Activated CD4-positive, alpha-beta T cell treated with anti-CD3 and anti-CD28 coated beads, Interleukin-2, amount 10 ng/mL, durations not matched to agents 7 days and 5 days (primary cell): ENCODE measurements around the gene ETV7. TPM values are rescaled to one million over a fixed set of nuclear protein-coding genes. Genes with fewer than 3 reads are reported as not detected.
A peak's percentile ranks its signal among the peaks of the same experiment; 100 is the strongest.

Source experiments
- CTCF ChIA-PET: fragments of 350-600 bp; sonication (Branson Sonifier 250); formaldehyde crosslinking; loops from one replicate; lab custom pipeline; 2021; ENCODE audit warnings: antibody characterized with exemption; lab: Charles Lee
- POLR2A ChIA-PET: fragments of 350-600 bp; sonication (Branson Sonifier 250); formaldehyde crosslinking; loops from one replicate; lab custom pipeline; 2021; ENCODE audit warnings: antibody characterized with exemption; lab: Charles Lee
- DNase-seq: peaks from one replicate; pipeline ENCODE4 v3.0.0-alpha.2; 2020
- H3K27ac Mint-ChIP-seq: one replicate; pipeline ENCODE4 v1.8.0; 2021; ENCODE audit warnings: mild to moderate bottlenecking, moderate library complexity, mixed read lengths
- H3K27me3 Mint-ChIP-seq: one replicate; pipeline ENCODE4 v1.8.0; 2021; ENCODE audit warnings: mixed read lengths
- H3K36me3 Mint-ChIP-seq: one replicate; pipeline ENCODE4 v1.8.0; 2021; ENCODE audit warnings: low read depth, mixed read lengths
- H3K4me1 Mint-ChIP-seq: one replicate; pipeline ENCODE4 v1.8.0; 2021; ENCODE audit warnings: mixed read lengths
- H3K4me3 Mint-ChIP-seq: one replicate; pipeline ENCODE4 v1.8.0; 2021; ENCODE audit warnings: mild to moderate bottlenecking, moderate library complexity, mixed read lengths
- H3K9me3 Mint-ChIP-seq: one replicate; pipeline ENCODE4 v1.8.0; 2021; ENCODE audit warnings: mixed read lengths
- total RNA-seq, 2 experiments: library from RNA; stranded (reverse); gene quantifications; one replicate each; pipeline ENCODE4 v1.2.3, GENCODE V29; 2021

Gene ETV7
- total RNA-seq, 2 experiments from 2014 or later = 13.4 to 15.3 TPM

GRCh38 chr6:36360241-36361054 lies 27.0 kb downstream of the ETV7 start:
- Mint-ChIP-seq H3K27me3 (peaks cover 5% of the 10 kb centered on the region), H3K27ac (no peak overlapping the region), H3K4me3 (no peak overlapping the region), H3K9me3 (no peaks in the 10 kb centered on the region), H3K4me1 (peaks cover 28% of the 10 kb centered on the region), H3K36me3 (peaks cover 4% of the 10 kb centered on the region)
- ChIA-PET POLR2A (no interaction called here), CTCF (interaction anchor here (0.5 to 3.1 kb wide), 7 partner anchors 14 to 835 kb away, joined by 3 to 16 read pairs (median 4); partner anchors contain the start of gene MAPK14)
- peak; percentile 80 for DNase-seq

GRCh38 chr6:36358226-36358915 lies 29.1 kb downstream of the ETV7 start:
- Mint-ChIP-seq H3K4me1 (peaks cover 28% of the 10 kb centered on the region), H3K4me3 (no peak overlapping the region), H3K36me3 (peaks cover 4% of the 10 kb centered on the region), H3K27ac (no peak overlapping the region), H3K27me3 (peaks cover 19% of the 10 kb centered on the region), H3K9me3 (no peaks in the 10 kb centered on the region)
- POLR2A ChIA-PET = no interaction called here
- CTCF ChIA-PET = interaction anchor here (0.7 to 3.1 kb wide), 9 partner anchors 12 to 436 kb away, joined by 3 to 16 read pairs (median 3); partner anchors contain the start of gene MAPK14
- no peak for DNase-seq

GRCh38 chr6:36357872-36358225 lies 29.6 kb downstream of the ETV7 start:
- H3K27ac Mint-ChIP-seq = no peak overlapping the region
- H3K27me3 Mint-ChIP-seq = peaks cover 19% of the 10 kb centered on the region
- DNase-seq = peak; percentile 18
- H3K4me1 Mint-ChIP-seq = peaks cover 28% of the 10 kb centered on the region
- CTCF ChIA-PET = interaction anchor here (0.7 to 3.1 kb wide), 6 partner anchors 17 to 436 kb away, joined by 3 to 16 read pairs (median 4); partner anchors contain the start of gene MAPK14
- H3K9me3 Mint-ChIP-seq = no peaks in the 10 kb centered on the region
- no peak overlapping the region for H3K4me3 Mint-ChIP-seq
- no peaks in the 10 kb centered on the region for H3K36me3 Mint-ChIP-seq
- POLR2A ChIA-PET = no interaction called here

- H3K36me3 Mint-ChIP-seq = no peaks in the 10 kb centered on the region
- no peak overlapping the region for H3K4me3 Mint-ChIP-seq
- POLR2A ChIA-PET = no interaction called here
- no peaks in the 10 kb centered on the region for H3K9me3 Mint-ChIP-seq
- CTCF ChIA-PET = interaction anchor here (0.6 to 1.9 kb wide), 8 partner anchors 9 to 370 kb away, joined by 3 to 8 read pairs (median 4); partner anchors contain the start of gene MAPK14
- no peak for DNase-seq
- H3K27me3 Mint-ChIP-seq = peaks cover 21% of the 10 kb centered on the region
- no peak overlapping the region for H3K27ac Mint-ChIP-seq
- peaks cover 28% of the 10 kb centered on the region for H3K4me1 Mint-ChIP-seq
Measured at GRCh38 chr6:36355819-36356218, 31.6 kb downstream of the ETV7 start.

GRCh38 chr6:36353411-36353915 lies 34.0 kb downstream of the ETV7 start:
- H3K4me1 Mint-ChIP-seq = peaks cover 20% of the 10 kb centered on the region
- ChIA-PET CTCF (interaction anchor here (0.6 to 1.2 kb wide), 4 partner anchors 9 to 479 kb away, joined by 3 to 4 read pairs (median 3); no protein-coding TSS in a partner anchor), POLR2A (no interaction called here)
- no peak overlapping the region for H3K4me3 Mint-ChIP-seq
- H3K9me3 Mint-ChIP-seq = no peaks in the 10 kb centered on the region
- DNase-seq = no peak
- H3K27me3 Mint-ChIP-seq = peaks cover 28% of the 10 kb centered on the region
- H3K27ac Mint-ChIP-seq = no peak overlapping the region
- H3K36me3 Mint-ChIP-seq = no peaks in the 10 kb centered on the region

GRCh38 chr6:36352477-36353157 lies 34.9 kb downstream of the ETV7 start:
- POLR2A ChIA-PET = no interaction called here
- no peak overlapping the region for H3K27ac Mint-ChIP-seq
- H3K27me3 Mint-ChIP-seq = peaks cover 25% of the 10 kb centered on the region
- H3K9me3 Mint-ChIP-seq = no peaks in the 10 kb centered on the region
- H3K4me3 Mint-ChIP-seq = no peak overlapping the region
- no peaks in the 10 kb centered on the region for H3K36me3 Mint-ChIP-seq
- CTCF ChIA-PET = interaction anchor here (0.6 to 1.2 kb wide), 5 partner anchors 8 to 478 kb away, joined by 3 to 4 read pairs (median 3); partner anchors contain the start of gene BNIP5
- H3K4me1 Mint-ChIP-seq = peaks cover 12% of the 10 kb centered on the region
- no peak for DNase-seq

GRCh38 chr6:36350681-36351571 lies 36.5 kb downstream of the ETV7 start:
- H3K27ac Mint-ChIP-seq = no peak overlapping the region
- H3K9me3 Mint-ChIP-seq = no peaks in the 10 kb centered on the region
- ChIA-PET POLR2A (interaction anchor here (0.6 to 0.7 kb wide), 2 partner anchors 13 kb away, joined by 5 to 11 read pairs; no protein-coding TSS in a partner anchor), CTCF (interaction anchor here (0.5 to 1.5 kb wide), 3 partner anchors 10 to 1609 kb away, joined by 5 to 9 read pairs (median 5); no protein-coding TSS in a partner anchor)
- no peak for DNase-seq
- peaks cover 22% of the 10 kb centered on the region for H3K27me3 Mint-ChIP-seq
- no peak overlapping the region for H3K4me3 Mint-ChIP-seq
- no peaks in the 10 kb centered on the region for H3K4me1 Mint-ChIP-seq
- H3K36me3 Mint-ChIP-seq = no peaks in the 10 kb centered on the region

GRCh38 chr6:36350082-36350481 lies 37.4 kb downstream of the ETV7 start:
- Mint-ChIP-seq H3K9me3 (no peaks in the 10 kb centered on the region), H3K4me3 (no peak overlapping the region), H3K4me1 (no peaks in the 10 kb centered on the region), H3K27me3 (peaks cover 21% of the 10 kb centered on the region), H3K27ac (no peak overlapping the region), H3K36me3 (no peaks in the 10 kb centered on the region)
- ChIA-PET POLR2A (interaction anchor here (0.7 kb wide), 1 partner anchor 14 kb away, joined by 11 read pairs; no protein-coding TSS in a partner anchor), CTCF (interaction anchor here (1.5 kb wide), 1 partner anchor 9 kb away, joined by 9 read pairs; no protein-coding TSS in a partner anchor)
- no peak for DNase-seq

- Mint-ChIP-seq H3K4me3 (no peak overlapping the region), H3K9me3 (no peaks in the 10 kb centered on the region), H3K4me1 (no peaks in the 10 kb centered on the region), H3K36me3 (no peaks in the 10 kb centered on the region), H3K27me3 (peaks cover 13% of the 10 kb centered on the region), H3K27ac (no peak overlapping the region)
- ChIA-PET CTCF (interaction anchor here (0.6 to 0.7 kb wide), 3 partner anchors 20 to 228 kb away, joined by 3 read pairs; no protein-coding TSS in a partner anchor), POLR2A (no interaction called here)
- DNase-seq = no peak
Measured at GRCh38 chr6:36349240-36349639, 38.2 kb downstream of the ETV7 start.

GRCh38 chr6:36347621-36348020 lies 39.8 kb downstream of the ETV7 start:
- no peak overlapping the region for H3K27ac Mint-ChIP-seq
- CTCF ChIA-PET = interaction anchor here (0.6 to 3.4 kb wide), 4 partner anchors 8 to 208 kb away, joined by 3 to 8 read pairs (median 4); no protein-coding TSS in a partner anchor
- no peak for DNase-seq
- H3K36me3 Mint-ChIP-seq = no peaks in the 10 kb centered on the region
- no peak overlapping the region for H3K4me3 Mint-ChIP-seq
- POLR2A ChIA-PET = no interaction called here
- H3K27me3 Mint-ChIP-seq = peaks cover 11% of the 10 kb centered on the region
- H3K4me1 Mint-ChIP-seq = no peaks in the 10 kb centered on the region
- no peaks in the 10 kb centered on the region for H3K9me3 Mint-ChIP-seq
